B cell (primary cell): Measurements from ENCODE around the gene ARHGAP27.

ENCODE experiments used
- CTCF ChIP-seq: fragments of 200-600 bp; IDR thresholded peaks from one replicate; pipeline ENCODE4 v1.8.0; 2022; ENCODE audit warnings: antibody characterized with exemption, mild to moderate bottlenecking
- EZH2 ChIP-seq: IDR thresholded peaks from 2 replicates; pipeline ENCODE4 v1.6.1; 2012; ENCODE audit warnings: borderline replicate concordance, low read depth, mild to moderate bottlenecking, moderate library complexity, low read length; ENCODE audit not compliant: insufficient read depth, poor library complexity, severe bottlenecking

DNA sequence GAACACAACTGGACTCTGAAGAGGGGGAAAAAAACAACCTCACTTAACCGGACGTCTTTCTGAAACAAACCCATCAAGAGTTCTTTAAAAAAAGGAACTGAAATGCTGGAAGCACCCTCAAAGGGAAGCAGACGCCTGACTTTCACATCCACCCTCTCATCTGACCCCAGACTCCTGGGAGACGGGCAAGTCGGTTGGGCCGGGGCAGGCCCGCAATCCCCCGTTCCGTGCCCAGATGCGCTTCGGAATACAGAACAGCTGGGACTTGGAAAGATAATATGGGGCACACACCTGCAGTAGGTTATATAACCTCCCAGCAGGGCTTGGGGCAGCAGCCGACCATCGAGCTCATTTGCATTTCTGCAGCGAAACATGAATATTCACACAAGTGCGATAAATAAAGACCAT lies 3.7 kb downstream of the ARHGAP27 start:
- TF ChIP-seq CTCF (no peak), EZH2 (no peak)
